AG09309 (cell line): ENCODE results near the gene SP100.

ENCODE experiments used
- DNase-seq: peaks from one replicate; pipeline ENCODE4 v3.0.0-alpha.2; 2010; ENCODE audit warnings: low read depth
- H3K4me3 ChIP-seq: 2 replicates; pipeline ENCODE4 v1.5.1; 2011; ENCODE audit warnings: mild to moderate bottlenecking, low read depth, low read length, moderate library complexity; ENCODE audit not compliant: control insufficient read depth
- TF ChIP-seq, protein P1 (sequence below): IDR thresholded peaks from 2 replicates; pipeline ENCODE4 v1.5.1; 2011; ENCODE audit warnings: mild to moderate bottlenecking, low read depth, low read length, inconsistent platforms; ENCODE audit not compliant: insufficient read depth, control insufficient read depth; ENCODE audit errors: missing control alignments

Gene SP100

DNA sequence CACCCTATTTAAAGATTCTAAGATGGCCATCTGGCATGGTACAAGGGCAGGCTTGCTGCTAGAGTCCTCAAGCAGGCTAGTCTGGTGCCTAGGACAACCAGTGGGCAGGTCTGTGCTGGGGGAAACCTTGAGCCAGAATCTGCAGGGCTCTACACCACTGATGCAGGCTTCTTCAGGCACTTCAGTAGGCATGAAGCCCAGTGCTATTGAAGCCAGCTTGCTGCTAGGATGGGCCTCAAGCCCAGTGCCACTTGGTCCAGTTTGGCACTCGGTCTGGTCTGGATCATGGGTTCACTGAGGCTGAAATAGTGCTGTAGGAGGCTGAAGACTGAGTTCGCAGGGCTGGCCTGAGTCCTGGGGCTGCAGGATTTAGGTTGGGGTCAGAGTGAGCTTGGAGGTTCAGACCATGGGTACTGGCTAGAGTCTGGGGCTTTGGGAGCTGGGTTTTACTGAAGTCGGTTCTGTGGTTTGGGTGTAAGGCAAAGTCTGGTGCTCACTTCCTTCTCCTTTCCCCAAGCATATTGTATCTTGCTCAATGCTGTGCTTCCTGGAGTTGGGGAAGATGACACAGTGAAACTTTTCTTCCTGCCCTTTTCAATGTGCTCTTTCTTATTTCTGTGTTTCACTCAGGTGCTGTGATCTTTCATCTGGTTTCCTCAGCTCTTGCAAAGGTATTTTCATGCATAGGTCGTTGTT is 41.2 kb downstream of the SP100 start:
- DNase-seq: no peak
- no peak overlapping the region for H3K4me3 ChIP-seq
- TF ChIP-seq, protein P1, sequence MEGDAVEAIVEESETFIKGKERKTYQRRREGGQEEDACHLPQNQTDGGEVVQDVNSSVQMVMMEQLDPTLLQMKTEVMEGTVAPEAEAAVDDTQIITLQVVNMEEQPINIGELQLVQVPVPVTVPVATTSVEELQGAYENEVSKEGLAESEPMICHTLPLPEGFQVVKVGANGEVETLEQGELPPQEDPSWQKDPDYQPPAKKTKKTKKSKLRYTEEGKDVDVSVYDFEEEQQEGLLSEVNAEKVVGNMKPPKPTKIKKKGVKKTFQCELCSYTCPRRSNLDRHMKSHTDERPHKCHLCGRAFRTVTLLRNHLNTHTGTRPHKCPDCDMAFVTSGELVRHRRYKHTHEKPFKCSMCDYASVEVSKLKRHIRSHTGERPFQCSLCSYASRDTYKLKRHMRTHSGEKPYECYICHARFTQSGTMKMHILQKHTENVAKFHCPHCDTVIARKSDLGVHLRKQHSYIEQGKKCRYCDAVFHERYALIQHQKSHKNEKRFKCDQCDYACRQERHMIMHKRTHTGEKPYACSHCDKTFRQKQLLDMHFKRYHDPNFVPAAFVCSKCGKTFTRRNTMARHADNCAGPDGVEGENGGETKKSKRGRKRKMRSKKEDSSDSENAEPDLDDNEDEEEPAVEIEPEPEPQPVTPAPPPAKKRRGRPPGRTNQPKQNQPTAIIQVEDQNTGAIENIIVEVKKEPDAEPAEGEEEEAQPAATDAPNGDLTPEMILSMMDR: no peak

DNA sequence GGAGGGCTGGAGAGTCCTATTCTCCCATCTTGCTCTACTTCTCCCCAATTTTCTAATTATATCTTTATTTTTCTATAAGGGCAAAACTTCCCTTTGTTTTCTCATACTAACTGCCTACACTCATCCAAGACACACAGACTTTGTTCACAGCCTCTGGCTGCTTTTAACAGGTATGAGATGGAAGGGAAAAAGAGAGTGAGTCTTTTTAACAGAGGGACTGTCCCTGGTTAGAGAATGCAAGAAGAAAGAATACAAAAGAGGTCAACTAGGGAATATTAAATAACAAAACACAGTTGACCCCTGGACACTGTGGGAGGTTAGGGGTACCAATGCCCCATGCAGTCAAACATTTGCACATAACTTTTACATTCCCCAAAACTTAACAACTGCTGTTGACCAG is 41.8 kb downstream of the SP100 start:
- no peak for DNase-seq
- TF ChIP-seq, protein P1: no peak
- H3K4me3 ChIP-seq: no peak overlapping the region

DNA sequence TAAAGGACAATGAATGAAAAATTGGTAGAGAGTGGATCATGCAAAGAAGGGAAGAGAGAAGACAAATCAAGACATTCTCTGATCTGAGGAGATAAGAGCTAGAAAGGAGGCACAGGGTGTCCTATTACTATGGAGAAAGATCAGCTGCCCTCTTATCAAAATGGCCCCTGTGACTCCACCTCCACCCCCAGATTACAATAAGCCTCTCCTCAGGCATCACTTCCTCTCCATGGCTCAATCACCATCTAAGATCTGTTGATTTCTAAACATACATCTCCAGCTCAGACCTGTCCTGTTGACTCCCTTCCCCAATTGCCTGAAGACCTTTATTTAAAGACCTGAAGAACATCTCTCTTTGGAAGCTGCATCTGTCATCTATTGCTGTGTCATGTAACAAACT is 43.2 kb downstream of the SP100 start:
- TF ChIP-seq, protein P1: no peak
- no peak for DNase-seq
- H3K4me3 ChIP-seq: no peak overlapping the region

DNA sequence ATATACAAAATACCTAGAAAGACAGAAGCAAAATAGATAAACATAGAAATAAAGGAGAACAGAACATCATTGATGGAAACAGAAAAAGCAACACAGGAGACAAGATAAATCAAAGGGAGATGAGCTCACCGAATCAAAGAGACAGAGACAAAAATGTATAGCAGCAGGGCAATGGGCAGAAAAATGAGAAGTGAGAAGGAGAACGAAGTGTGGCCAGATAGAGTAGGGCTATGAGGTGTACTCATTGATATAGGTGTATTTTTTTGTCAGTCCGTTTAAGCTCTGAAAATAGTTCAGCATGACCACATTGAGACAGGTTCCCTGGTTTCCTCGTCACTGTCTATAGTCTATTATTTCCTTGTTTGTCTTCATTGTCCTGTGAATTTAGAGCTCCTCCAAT is 55.1 kb downstream of the SP100 start:
- H3K4me3 ChIP-seq: no peak overlapping the region
- DNase-seq: no peak

DNA sequence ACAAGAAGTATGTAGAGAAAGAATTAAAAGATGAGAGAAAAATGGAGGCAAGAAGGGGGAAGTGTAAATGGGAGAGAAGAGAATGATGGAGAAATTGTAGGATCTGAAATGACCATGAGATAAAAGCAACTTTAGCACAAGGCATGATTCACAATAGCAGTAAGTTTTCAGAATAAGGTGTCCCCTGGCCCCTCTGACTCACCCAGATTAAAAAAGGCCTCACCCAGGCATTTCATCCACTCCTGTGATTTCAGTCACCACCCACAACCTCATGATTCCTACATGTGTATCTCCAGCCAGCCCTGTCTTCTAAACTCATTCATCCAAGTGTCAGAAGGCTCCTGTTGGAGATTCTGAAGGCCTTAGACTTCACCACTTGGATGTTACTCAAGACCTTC is 56.6 kb downstream of the SP100 start:
- H3K4me3 ChIP-seq: no peak overlapping the region
- peak; percentile 17 for DNase-seq
- TF ChIP-seq, protein P1: no peak

More for the DNA sequence above, 55.1 kb downstream of the SP100 start:
- TF ChIP-seq, protein P1: no peak

DNA sequence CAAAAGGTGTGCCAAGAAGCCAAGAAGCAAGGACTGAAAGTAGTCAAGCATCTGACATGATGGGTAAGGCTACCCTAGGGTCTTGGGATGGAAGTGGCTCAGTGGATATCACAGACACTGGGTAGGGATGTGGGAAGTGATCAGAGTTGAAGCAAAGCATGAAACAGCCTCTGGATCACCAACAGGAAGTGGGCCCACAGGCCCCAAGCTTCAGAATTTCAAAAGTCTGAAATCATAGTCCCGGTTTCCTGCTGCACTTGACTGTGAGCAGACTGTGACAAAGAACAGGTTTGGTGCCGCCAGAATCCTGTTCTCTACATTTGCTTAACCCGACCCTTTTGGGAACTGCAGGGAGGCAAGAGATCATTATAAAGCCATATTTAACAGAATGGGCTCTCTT is 57.4 kb downstream of the SP100 start:
- no peak overlapping the region for H3K4me3 ChIP-seq
- TF ChIP-seq, protein P1: no peak
- no peak for DNase-seq

DNA sequence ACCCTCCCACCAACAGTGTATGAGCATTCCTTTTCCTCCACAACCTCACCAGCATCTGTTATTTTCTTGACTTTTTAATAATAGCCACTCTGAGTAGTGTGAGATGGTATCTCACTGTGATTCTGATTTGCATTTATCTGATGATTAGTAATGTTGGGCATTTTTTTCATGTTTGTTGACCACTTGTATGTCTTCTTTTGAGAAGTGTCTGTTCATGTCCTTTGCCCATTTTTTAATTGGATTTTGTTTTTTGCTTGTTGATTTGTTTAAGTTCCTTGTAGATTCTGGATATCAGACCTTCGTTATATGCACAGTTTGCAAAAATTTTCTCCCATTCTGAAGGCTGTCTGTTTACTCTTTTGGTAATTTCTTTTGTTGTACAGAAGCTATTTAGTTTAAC is 59.1 kb downstream of the SP100 start:
- TF ChIP-seq, protein P1: no peak
- no peak for DNase-seq
- H3K4me3 ChIP-seq: no peak overlapping the region
